ENCODE measurements around the gene MARK3.

- TF ChIP-seq TARDBP (IDR thresholded peaks at IDR 0.05) (no peak), ZNF384 (IDR thresholded peaks at IDR 0.05) (no peak)
Measured at GRCh38 chr14:103450416-103450815, 65.2 kb downstream of the MARK3 start.

All from HEK293T (cell line).